K562 (cell line): Measurements from ENCODE around the gene SOX12.

ENCODE experiments used
- CEBPB ChIP-seq: fragments of 450-650 bp; IDR thresholded peaks from 2 replicates; pipeline ENCODE4 v1.6.1; 2016; ENCODE audit warnings: missing genetic modification characterization, missing compliant biosample characterization
- CEBPG ChIP-seq, 3 experiments: fragments of 200-800 bp in 1 of 3; sonication (Bioruptor generic) in 1 of 3; sonication (generic) in 1 of 3; formaldehyde crosslinking in 1 of 3; IDR thresholded peaks in 2 of 3; conservative IDR thresholded peaks in 1 of 3; 2 replicates each; pipeline versions ENCODE4 v1.6.1 to v1.8.0; 2016 to 2022; ENCODE audit warnings: missing compliant biosample characterization in 2 of 3, missing genetic modification characterization in 2 of 3, mild to moderate bottlenecking in 1 of 3, missing genetic modification reagents in 1 of 3
- EGR1 ChIP-seq: fragments of 450-650 bp; conservative IDR thresholded peaks from 2 replicates; pipeline ENCODE4 v1.6.1; 2017; ENCODE audit warnings: mild to moderate bottlenecking
- NCOA2 ChIP-seq, 2 experiments: fragments of 450-650 bp; IDR thresholded peaks; 2 replicates each; pipeline ENCODE4 v1.6.1; 2018; ENCODE audit warnings: mild to moderate bottlenecking in 2 of 2, moderate library complexity in 1 of 2; ENCODE audit not compliant: partially characterized antibody in 2 of 2
- RCOR1 ChIP-seq, 2 experiments: IDR thresholded peaks; 2 replicates each; pipeline ENCODE4 v1.6.1; 2012; ENCODE audit warnings: low read depth in 2 of 2, low read length in 2 of 2, borderline replicate concordance in 1 of 2, improper control_type of control experiment in 1 of 2
- REST ChIP-seq, 2 experiments: fragments of 450-650 bp; formaldehyde crosslinking in 1 of 2; IDR thresholded peaks; 2 replicates each; pipeline versions ENCODE4 v1.4.0 to v1.6.1; 2014 to 2020; ENCODE audit warnings: mild to moderate bottlenecking in 2 of 2, borderline replicate concordance in 1 of 2, low read depth in 1 of 2
- TSHZ1 ChIP-seq: fragments of 250-450 bp; sonication (Bioruptor Pico); IDR thresholded peaks from 2 replicates; pipeline ENCODE4 v1.4.0; 2020; ENCODE audit warnings: mild to moderate bottlenecking, moderate library complexity
- ZC3H8 ChIP-seq: fragments of 450-650 bp; IDR thresholded peaks from 2 replicates; pipeline ENCODE4 v1.6.1; 2017
- TF ChIP-seq, protein P1 (sequence below), 3 experiments: fragments of 200-800 bp in 1 of 3; fragments of 250-450 bp in 1 of 3; fragments of 450-650 bp in 1 of 3; sonication (Bioruptor Pico) in 1 of 3; sonication (Bioruptor generic) in 1 of 3; formaldehyde crosslinking in 1 of 3; IDR thresholded peaks; 2 replicates each; pipeline versions ENCODE4 v1.6.1 to v1.8.0; 2016 to 2022; ENCODE audit warnings: mild to moderate bottlenecking in 2 of 3, missing genetic modification characterization in 2 of 3, missing compliant biosample characterization in 1 of 3, moderate library complexity in 1 of 3
- TF ChIP-seq, protein P2 (sequence below), 3 experiments: IDR thresholded peaks in 2 of 3; conservative IDR thresholded peaks in 1 of 3; 2 replicates each; pipeline ENCODE4 v1.5.1; 2011 to 2012; ENCODE audit warnings: low read length in 3 of 3, mild to moderate bottlenecking in 3 of 3, control low read depth in 2 of 3, improper control_type of control experiment in 1 of 3, inconsistent platforms in 1 of 3, low read depth in 1 of 3, mixed read lengths in 1 of 3, moderate library complexity in 1 of 3; ENCODE audit not compliant: insufficient read depth in 2 of 3
- TF ChIP-seq, protein P3 (sequence below): fragments of 250-450 bp; sonication (Bioruptor Pico); IDR thresholded peaks from 2 replicates; pipeline ENCODE4 v1.4.0; 2020; ENCODE audit warnings: mild to moderate bottlenecking, moderate library complexity

GRCh38 chr20:347640-348484 lies 22.5 kb downstream of the SOX12 start:
- TF ChIP-seq RCOR1 (IDR thresholded peaks at IDR 0.05; ENCODE audit: borderline replicate concordance in 1 of 2, low read depth in 2 of 2, low read length in 2 of 2), result 0 out of 4 replicates have a peak, but pooled peaks of 1 of the 2 experiments have one; percentile 0
- TF ChIP-seq NCOA2 (IDR thresholded peaks at IDR 0.05; ENCODE audit: partially characterized antibody in 2 of 2), result no peak
- TF ChIP-seq, protein P1, sequence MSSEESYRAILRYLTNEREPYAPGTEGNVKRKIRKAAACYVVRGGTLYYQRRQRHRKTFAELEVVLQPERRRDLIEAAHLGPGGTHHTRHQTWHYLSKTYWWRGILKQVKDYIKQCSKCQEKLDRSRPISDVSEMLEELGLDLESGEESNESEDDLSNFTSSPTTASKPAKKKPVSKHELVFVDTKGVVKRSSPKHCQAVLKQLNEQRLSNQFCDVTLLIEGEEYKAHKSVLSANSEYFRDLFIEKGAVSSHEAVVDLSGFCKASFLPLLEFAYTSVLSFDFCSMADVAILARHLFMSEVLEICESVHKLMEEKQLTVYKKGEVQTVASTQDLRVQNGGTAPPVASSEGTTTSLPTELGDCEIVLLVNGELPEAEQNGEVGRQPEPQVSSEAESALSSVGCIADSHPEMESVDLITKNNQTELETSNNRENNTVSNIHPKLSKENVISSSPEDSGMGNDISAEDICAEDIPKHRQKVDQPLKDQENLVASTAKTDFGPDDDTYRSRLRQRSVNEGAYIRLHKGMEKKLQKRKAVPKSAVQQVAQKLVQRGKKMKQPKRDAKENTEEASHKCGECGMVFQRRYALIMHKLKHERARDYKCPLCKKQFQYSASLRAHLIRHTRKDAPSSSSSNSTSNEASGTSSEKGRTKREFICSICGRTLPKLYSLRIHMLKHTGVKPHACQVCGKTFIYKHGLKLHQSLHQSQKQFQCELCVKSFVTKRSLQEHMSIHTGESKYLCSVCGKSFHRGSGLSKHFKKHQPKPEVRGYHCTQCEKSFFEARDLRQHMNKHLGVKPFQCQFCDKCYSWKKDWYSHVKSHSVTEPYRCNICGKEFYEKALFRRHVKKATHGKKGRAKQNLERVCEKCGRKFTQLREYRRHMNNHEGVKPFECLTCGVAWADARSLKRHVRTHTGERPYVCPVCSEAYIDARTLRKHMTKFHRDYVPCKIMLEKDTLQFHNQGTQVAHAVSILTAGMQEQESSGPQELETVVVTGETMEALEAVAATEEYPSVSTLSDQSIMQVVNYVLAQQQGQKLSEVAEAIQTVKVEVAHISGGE (CRISPR knock-in tag; IDR thresholded peaks at IDR 0.05), result peak in 1 of 3 experiments; percentile 77; a peak in 2 of 6 replicates
- no peak for TF ChIP-seq ZC3H8
- no peak for TF ChIP-seq CEBPB
- TF ChIP-seq, protein P2, sequence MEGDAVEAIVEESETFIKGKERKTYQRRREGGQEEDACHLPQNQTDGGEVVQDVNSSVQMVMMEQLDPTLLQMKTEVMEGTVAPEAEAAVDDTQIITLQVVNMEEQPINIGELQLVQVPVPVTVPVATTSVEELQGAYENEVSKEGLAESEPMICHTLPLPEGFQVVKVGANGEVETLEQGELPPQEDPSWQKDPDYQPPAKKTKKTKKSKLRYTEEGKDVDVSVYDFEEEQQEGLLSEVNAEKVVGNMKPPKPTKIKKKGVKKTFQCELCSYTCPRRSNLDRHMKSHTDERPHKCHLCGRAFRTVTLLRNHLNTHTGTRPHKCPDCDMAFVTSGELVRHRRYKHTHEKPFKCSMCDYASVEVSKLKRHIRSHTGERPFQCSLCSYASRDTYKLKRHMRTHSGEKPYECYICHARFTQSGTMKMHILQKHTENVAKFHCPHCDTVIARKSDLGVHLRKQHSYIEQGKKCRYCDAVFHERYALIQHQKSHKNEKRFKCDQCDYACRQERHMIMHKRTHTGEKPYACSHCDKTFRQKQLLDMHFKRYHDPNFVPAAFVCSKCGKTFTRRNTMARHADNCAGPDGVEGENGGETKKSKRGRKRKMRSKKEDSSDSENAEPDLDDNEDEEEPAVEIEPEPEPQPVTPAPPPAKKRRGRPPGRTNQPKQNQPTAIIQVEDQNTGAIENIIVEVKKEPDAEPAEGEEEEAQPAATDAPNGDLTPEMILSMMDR (IDR thresholded peaks at IDR 0.05 in 2 of 3, conservative IDR thresholded peaks at IDR 0.05 in 1 of 3; ENCODE audit: insufficient read depth in 2 of 3, low read depth in 1 of 3, low read length in 3 of 3), result no peak
- TF ChIP-seq TSHZ1 (CRISPR knock-in tag), result no peak
- TF ChIP-seq, protein P3, sequence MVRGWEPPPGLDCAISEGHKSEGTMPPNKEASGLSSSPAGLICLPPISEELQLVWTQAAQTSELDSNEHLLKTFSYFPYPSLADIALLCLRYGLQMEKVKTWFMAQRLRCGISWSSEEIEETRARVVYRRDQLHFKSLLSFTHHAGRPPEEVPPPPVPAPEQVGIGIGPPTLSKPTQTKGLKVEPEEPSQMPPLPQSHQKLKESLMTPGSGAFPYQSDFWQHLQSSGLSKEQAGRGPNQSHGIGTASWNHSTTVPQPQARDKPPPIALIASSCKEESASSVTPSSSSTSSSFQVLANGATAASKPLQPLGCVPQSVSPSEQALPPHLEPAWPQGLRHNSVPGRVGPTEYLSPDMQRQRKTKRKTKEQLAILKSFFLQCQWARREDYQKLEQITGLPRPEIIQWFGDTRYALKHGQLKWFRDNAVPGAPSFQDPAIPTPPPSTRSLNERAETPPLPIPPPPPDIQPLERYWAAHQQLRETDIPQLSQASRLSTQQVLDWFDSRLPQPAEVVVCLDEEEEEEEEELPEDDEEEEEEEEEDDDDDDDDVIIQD, result no peak
- peak; percentile 29; the same call in 1 of the 2 replicates for TF ChIP-seq REST (IDR thresholded peaks at IDR 0.05; ENCODE audit: borderline replicate concordance)
- TF ChIP-seq REST (CRISPR knock-in tag; IDR thresholded peaks at IDR 0.05; ENCODE audit: low read depth), result no peak
- TF ChIP-seq EGR1, result peak; percentile 85
- no peak for TF ChIP-seq CEBPG (CRISPR knock-in tag; IDR thresholded peaks at IDR 0.05)
- no peak for TF ChIP-seq CEBPG (tag; conservative IDR thresholded peaks at IDR 0.05 in 1 of 2, IDR thresholded peaks at IDR 0.05 in 1 of 2)
